ENCODE measurements around the gene TYK2.

Gene TYK2

GRCh38 chr19:10309423-10309822, 70.9 kb downstream of the TYK2 start, which contains the start of gene ZGLP1:
TSS of gene ZGLP1 (minus strand) at chr19:10309815.
- no peak for DNase-seq (ENCODE audit: low spot score)

- no peak for DNase-seq (ENCODE audit: low spot score)
These were observed 74.0 kb downstream of the TYK2 start for GRCh38 chr19:10306327-10306726.

DNA sequence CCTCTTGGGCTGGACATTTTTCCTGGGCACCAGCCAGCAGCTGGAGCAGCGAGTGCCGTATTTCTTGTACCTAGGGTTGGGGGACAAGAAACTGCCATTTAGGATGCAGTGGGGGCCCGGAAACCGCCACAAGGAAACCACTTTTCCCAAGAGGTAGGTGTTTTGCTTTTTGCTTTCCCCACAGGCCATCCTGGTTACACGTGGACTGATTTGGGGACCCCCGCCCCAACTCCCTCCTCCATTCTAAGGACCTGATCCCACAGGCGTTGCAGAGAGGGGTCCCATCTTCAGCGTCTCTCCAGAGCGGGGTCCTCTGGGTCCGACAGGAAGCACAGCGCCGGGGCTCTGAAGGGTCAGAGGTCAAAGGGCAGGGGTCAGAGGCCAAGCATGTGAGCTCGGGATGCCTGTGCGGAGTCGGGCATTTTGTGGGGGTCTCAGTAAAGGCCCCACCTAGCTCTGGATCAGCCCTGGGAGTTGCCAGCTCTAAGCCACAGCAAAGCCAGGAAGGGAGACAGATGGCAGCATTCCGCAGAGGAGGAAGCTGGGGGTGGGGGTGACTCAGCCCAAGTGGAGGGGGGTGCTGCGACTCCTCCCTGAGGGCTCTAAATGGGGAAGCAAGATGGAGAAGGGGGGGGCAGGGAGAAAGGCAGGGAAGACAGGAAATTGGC, 75.1 kb downstream of the TYK2 start:
- DNase-seq (ENCODE audit: low spot score), result no peak
